ENCODE measurements around the gene FUT1. TPM values are rescaled to one million over a fixed set of nuclear protein-coding genes. Genes with fewer than 3 reads are reported as not detected.

The FUT1 gene
- polyA plus RNA-seq, 1 of the 3 experiments (the other 2 are of a cell fraction): 0.08 TPM

DNA sequence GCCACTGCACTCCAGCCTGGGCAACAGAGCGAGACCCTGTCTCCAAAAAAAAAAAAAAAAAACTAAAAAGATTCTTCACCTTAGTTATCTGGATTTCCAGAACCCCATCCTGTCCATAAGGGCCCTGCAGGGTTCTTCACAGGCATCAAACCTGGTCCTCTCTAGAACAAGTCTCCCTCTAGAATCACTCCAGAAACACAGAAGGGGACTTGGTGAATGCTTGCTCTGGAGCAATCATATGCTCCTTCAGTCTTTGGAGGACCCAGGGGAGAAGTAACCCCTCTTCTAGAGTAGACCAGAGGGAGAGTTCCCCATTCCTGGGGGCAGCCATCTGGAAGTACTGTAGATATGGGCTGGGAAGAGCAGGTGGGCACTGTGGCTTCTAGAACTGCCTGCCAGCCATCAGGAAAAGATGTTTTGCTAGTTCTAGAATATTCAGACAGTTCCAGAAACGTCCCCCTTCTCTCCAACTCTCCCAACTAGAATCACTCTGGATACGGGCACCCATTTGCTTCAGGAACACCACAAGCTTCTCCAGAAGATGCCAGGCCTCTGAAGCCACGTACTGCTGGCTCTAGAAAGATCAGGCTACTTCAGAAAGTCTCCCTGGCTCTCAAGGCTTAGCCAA, 2.8 kb downstream of the FUT1 start:
- H3K36me3 ChIP-seq (replicated peaks in 1 of 2; ENCODE audit: control insufficient read depth in 1 of 2, insufficient read depth in 2 of 2, low read length in 1 of 2): no peaks in the 10 kb centered on the region
- H2AFZ ChIP-seq (ENCODE audit: low read depth): no peak overlapping the region
- no peak overlapping the region for H3K4me2 ChIP-seq
- TF ChIP-seq, protein P1, sequence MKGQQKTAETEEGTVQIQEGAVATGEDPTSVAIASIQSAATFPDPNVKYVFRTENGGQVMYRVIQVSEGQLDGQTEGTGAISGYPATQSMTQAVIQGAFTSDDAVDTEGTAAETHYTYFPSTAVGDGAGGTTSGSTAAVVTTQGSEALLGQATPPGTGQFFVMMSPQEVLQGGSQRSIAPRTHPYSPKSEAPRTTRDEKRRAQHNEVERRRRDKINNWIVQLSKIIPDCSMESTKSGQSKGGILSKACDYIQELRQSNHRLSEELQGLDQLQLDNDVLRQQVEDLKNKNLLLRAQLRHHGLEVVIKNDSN (IDR thresholded peaks at IDR 0.05; ENCODE audit: borderline replicate concordance, low read depth): no peak
- no peak for TF ChIP-seq ELF1 (IDR thresholded peaks at IDR 0.05)
- TF ChIP-seq SIN3A (IDR thresholded peaks at IDR 0.05; ENCODE audit: borderline replicate concordance, low read depth, low read length): no peak
- no peak for TF ChIP-seq CHD2 (IDR thresholded peaks at IDR 0.05; ENCODE audit: low read length, partially characterized antibody)
- TF ChIP-seq, protein P2, sequence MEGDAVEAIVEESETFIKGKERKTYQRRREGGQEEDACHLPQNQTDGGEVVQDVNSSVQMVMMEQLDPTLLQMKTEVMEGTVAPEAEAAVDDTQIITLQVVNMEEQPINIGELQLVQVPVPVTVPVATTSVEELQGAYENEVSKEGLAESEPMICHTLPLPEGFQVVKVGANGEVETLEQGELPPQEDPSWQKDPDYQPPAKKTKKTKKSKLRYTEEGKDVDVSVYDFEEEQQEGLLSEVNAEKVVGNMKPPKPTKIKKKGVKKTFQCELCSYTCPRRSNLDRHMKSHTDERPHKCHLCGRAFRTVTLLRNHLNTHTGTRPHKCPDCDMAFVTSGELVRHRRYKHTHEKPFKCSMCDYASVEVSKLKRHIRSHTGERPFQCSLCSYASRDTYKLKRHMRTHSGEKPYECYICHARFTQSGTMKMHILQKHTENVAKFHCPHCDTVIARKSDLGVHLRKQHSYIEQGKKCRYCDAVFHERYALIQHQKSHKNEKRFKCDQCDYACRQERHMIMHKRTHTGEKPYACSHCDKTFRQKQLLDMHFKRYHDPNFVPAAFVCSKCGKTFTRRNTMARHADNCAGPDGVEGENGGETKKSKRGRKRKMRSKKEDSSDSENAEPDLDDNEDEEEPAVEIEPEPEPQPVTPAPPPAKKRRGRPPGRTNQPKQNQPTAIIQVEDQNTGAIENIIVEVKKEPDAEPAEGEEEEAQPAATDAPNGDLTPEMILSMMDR (IDR thresholded peaks at IDR 0.05): no peak
- TF ChIP-seq NFIC (IDR thresholded peaks at IDR 0.05; ENCODE audit: borderline replicate concordance): no peak
- TF ChIP-seq RAD21 (IDR thresholded peaks at IDR 0.05; ENCODE audit: low read length): no peak
- TF ChIP-seq FOXM1 (IDR thresholded peaks at IDR 0.05; ENCODE audit: low read depth): no peak
- TF ChIP-seq FOXJ3 (CRISPR knock-in tag; IDR thresholded peaks at IDR 0.05): no peak
- no peak for TF ChIP-seq MEF2A (IDR thresholded peaks at IDR 0.05; ENCODE audit: borderline replicate concordance, low read depth)
- TF ChIP-seq NRF1 (IDR thresholded peaks at IDR 0.05; ENCODE audit: low read depth, low read length): no peak
- TF ChIP-seq, protein P3, sequence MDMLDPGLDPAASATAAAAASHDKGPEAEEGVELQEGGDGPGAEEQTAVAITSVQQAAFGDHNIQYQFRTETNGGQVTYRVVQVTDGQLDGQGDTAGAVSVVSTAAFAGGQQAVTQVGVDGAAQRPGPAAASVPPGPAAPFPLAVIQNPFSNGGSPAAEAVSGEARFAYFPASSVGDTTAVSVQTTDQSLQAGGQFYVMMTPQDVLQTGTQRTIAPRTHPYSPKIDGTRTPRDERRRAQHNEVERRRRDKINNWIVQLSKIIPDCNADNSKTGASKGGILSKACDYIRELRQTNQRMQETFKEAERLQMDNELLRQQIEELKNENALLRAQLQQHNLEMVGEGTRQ (IDR thresholded peaks at IDR 0.05; ENCODE audit: borderline replicate concordance, low read depth, low read length): no peak
- no peak for TF ChIP-seq POLR2AphosphoS5 (IDR thresholded peaks at IDR 0.05; ENCODE audit: low read depth, low read length)
- TF ChIP-seq EZH2phosphoT487 (IDR thresholded peaks at IDR 0.05; ENCODE audit: borderline replicate concordance, low read depth): no peak
- H3K9ac ChIP-seq: no peak overlapping the region
- no peaks in the 10 kb centered on the region for H3K9me2 ChIP-seq
- H3K4me3 ChIP-seq (ENCODE audit: low read depth in 2 of 2, low read length in 1 of 2): no peak overlapping the region
- H3K27ac ChIP-seq (ENCODE audit: low read depth in 2 of 2, low read length in 1 of 2): no peak overlapping the region
- no peaks in the 10 kb centered on the region for H3K9me3 ChIP-seq
- H3F3A ChIP-seq (replicated peaks; ENCODE audit: insufficient read depth): no peaks in the 10 kb centered on the region
- DNase-seq: no peak
- H4K20me1 ChIP-seq (ENCODE audit: insufficient read depth): no peaks in the 10 kb centered on the region
- POLR2A ChIA-PET: no interaction called here
- CTCF ChIA-PET: interaction anchor here (1.3 kb wide), 1 partner anchor 93 kb away, joined by 4 read pairs; no protein-coding TSS in a partner anchor
- H3K79me2 ChIP-seq (ENCODE audit: insufficient read depth): no peaks in the 10 kb centered on the region
- WGBS (ENCODE audit: low lambda C conversion rate): 44% methylated on average over 4 of the region's 4 CpGs
- peaks cover 6% of the 10 kb centered on the region; the same call in 1 of the 2 replicates for H3K27me3 ChIP-seq (ENCODE audit: insufficient read depth)
- H3K4me1 ChIP-seq (ENCODE audit: control insufficient read depth in 1 of 2, insufficient read depth in 2 of 2, low read depth in 1 of 2, low read length in 1 of 2): peaks cover 0 to 7% of the 10 kb centered on the region in 2 experiments; a peak in 1 of 4 replicates
